Right atrium auricular region (tissue), 2 donors: Measurements from ENCODE around the gene CPED1. TPM values are rescaled to one million over a fixed set of nuclear protein-coding genes. Genes with fewer than 3 reads are reported as not detected.

Experiments
- DNase-seq: peaks from one replicate; pipeline ENCODE4 v3.0.0-alpha.2; 2019; ENCODE audit warnings: low spot score
- H3K27ac ChIP-seq, 2 donors: fragments of 200-600 bp; sonication (generic); 1 replicate in 1 of 2; 2 replicates in 1 of 2; pipeline ENCODE4 v1.5.1; 2016 to 2019
- H3K27me3 ChIP-seq, 2 donors: fragments of 200-600 bp; sonication (generic); one replicate each; pipeline versions ENCODE4 v1.5.1 to v1.6.0; 2017 to 2019
- H3K36me3 ChIP-seq: fragments of 200-600 bp; sonication (generic); one replicate; pipeline ENCODE4 v1.5.1; 2016
- H3K4me1 ChIP-seq, 2 donors: fragments of 200-600 bp; sonication (generic); one replicate each; pipeline versions ENCODE4 v1.5.1 to v1.6.0; 2017 to 2019
- H3K4me3 ChIP-seq, 2 donors: fragments of 200-600 bp; sonication (generic); 1 replicate in 1 of 2; 2 replicates in 1 of 2; pipeline ENCODE4 v1.5.1; 2017 to 2019; ENCODE audit warnings: mild to moderate bottlenecking in 1 of 2, moderate library complexity in 1 of 2
- H3K9me3 ChIP-seq, 2 donors: fragments of 200-600 bp; sonication (generic); one replicate each; pipeline ENCODE4 v1.5.1; 2019
- total RNA-seq, 2 donors: library from RNA; depleted of rRNA; stranded (reverse); fragments of >200 nt; gene quantifications; one replicate each; pipeline ENCODE4 v1.1.0, GENCODE V29; 2016
- TF ChIP-seq, protein P1 (sequence below), 2 donors: fragments of 200-600 bp; sonication (generic); IDR thresholded peaks; one replicate each; pipeline ENCODE4 v1.5.1; 2019; ENCODE audit warnings: antibody characterized with exemption in 2 of 2

The CPED1 gene
- total RNA-seq, 2 donors from 2014 or later, result 13.8 to 19.0 TPM

DNA sequence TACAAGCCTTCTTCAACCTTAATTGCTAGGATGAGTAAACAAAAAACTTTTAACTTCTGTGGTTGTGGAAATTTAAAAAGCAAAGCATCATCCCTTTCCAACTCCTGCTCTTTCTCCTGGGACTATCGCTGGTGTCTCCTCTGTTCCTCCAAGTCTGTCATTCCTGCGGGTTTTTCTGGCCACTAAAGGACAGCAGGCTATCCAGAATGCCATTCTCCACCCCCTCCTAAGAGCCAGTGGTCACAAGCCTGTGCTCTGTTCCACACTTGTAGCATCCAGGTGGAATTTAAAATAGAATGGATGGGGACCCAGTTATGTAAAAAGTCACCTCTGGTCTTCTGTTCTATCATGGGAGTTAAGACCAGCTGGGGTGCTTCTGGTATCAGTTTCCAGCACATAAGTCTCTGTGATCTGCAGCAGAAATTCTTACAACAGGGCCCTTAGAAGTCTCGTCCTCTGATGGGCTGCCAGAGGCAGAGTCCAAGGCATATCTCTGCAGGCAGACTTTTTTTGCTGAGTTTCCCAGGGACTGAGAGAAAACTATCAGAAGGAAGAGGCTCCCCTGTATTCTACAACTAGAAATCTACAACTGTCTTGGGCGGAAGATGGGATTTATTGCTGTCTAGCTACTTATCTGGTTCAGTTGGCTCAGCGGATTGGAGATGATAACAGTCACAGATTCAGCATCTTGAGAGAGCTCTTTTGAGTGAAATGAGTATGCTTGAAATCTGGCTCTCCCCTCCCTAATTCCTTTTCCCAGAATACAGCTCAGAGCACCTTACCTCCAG is 335.2 kb downstream of the CPED1 start:
- TF ChIP-seq, protein P1, sequence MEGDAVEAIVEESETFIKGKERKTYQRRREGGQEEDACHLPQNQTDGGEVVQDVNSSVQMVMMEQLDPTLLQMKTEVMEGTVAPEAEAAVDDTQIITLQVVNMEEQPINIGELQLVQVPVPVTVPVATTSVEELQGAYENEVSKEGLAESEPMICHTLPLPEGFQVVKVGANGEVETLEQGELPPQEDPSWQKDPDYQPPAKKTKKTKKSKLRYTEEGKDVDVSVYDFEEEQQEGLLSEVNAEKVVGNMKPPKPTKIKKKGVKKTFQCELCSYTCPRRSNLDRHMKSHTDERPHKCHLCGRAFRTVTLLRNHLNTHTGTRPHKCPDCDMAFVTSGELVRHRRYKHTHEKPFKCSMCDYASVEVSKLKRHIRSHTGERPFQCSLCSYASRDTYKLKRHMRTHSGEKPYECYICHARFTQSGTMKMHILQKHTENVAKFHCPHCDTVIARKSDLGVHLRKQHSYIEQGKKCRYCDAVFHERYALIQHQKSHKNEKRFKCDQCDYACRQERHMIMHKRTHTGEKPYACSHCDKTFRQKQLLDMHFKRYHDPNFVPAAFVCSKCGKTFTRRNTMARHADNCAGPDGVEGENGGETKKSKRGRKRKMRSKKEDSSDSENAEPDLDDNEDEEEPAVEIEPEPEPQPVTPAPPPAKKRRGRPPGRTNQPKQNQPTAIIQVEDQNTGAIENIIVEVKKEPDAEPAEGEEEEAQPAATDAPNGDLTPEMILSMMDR (IDR thresholded peaks at IDR 0.05), result no peak

DNA sequence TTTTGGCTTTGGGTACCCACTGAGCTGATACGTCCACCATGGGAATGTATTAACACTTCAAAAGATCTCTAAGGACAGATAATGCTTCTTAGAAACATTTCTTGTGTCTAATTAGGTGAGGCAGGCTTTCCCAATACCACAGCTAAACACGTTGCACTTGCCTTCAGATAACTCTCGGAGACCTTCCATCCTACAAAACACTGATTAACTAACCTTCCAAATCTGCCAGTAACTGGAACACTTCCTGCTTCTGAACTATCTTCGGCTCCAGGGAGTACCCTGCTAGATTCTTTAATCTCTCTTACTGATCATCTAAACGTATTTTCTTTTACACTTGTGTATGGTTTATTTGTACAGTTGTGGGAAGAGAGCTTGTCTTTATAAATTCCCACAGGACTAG is 339.2 kb downstream of the CPED1 start:
- Histone ChIP-seq H3K4me3 (no peak overlapping the region), H3K27me3 (peaks cover 14 to 33% of the 10 kb centered on the region in 2 donors), H3K36me3 (no peaks in the 10 kb centered on the region), H3K9me3 (no peaks in the 10 kb centered on the region), H3K27ac (no peak overlapping the region), H3K4me1 (peaks cover 0 to 22% of the 10 kb centered on the region in 2 donors)
- TF ChIP-seq, protein P1 (IDR thresholded peaks at IDR 0.05), result no peak
- DNase-seq, result no peak

More for the DNA sequence above, 335.2 kb downstream of the CPED1 start:
- Histone ChIP-seq H3K27me3 (peaks cover 0 to 3% of the 10 kb centered on the region in 2 donors), H3K4me1 (peaks cover 0 to 1% of the 10 kb centered on the region in 2 donors), H3K4me3 (no peak overlapping the region), H3K27ac (no peak overlapping the region), H3K36me3 (no peaks in the 10 kb centered on the region), H3K9me3 (no peaks in the 10 kb centered on the region)
- no peak for DNase-seq

DNA sequence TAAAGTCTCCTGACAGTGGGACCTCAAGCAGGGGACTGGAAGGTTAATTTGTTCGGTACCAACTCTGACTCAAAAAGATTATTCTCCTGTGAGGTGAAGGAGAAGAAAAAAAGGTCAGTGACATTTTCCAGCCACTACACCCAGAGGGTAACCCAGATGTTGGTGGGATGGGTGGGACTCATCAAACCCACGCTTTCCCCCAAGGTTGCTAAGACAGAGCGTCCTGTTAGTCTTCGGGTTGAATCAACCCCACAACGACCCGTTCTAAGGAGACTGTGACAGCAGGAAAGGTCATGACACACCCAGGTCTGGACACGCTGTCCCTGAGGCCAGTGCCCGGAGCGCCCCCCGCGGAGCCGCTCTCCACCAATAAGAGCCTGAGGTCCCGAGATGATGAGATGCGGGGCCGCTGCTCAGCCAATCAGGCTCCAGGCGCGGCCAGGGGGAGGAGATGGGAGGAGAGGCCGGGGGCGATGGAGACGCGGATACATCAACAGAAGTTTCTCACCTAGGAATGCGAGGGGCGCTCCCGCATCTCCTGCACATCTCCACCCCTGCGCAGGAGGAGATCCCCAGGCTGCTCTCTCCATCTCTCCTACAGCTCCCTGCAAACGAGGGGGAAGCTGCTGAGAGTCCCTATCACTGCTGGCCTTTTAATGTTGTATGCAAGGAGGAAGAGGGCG is 340.1 kb downstream of the CPED1 start, which contains the start of gene WNT16:
WNT16 (plus strand) TSS at position 493 of the 683 bp plus-strand sequence. CDS start 293 bp downstream, outside the sequence.
- H3K4me3 ChIP-seq, result peak within 1 kb of the TSS in 1 of 2 donors; percentile 41
- H3K27me3 ChIP-seq, result peaks cover 18 to 33% of the 10 kb centered on the region in 2 donors
- H3K27ac ChIP-seq, result no peak within 1 kb of the TSS
- H3K9me3 ChIP-seq, result no peaks in the 10 kb centered on the region
- H3K36me3 ChIP-seq, result no peaks in the 10 kb centered on the region
- no peak for DNase-seq
- peaks cover 0 to 22% of the 10 kb centered on the region in 2 donors for H3K4me1 ChIP-seq
- TF ChIP-seq, protein P1 (IDR thresholded peaks at IDR 0.05), result no peak

DNA sequence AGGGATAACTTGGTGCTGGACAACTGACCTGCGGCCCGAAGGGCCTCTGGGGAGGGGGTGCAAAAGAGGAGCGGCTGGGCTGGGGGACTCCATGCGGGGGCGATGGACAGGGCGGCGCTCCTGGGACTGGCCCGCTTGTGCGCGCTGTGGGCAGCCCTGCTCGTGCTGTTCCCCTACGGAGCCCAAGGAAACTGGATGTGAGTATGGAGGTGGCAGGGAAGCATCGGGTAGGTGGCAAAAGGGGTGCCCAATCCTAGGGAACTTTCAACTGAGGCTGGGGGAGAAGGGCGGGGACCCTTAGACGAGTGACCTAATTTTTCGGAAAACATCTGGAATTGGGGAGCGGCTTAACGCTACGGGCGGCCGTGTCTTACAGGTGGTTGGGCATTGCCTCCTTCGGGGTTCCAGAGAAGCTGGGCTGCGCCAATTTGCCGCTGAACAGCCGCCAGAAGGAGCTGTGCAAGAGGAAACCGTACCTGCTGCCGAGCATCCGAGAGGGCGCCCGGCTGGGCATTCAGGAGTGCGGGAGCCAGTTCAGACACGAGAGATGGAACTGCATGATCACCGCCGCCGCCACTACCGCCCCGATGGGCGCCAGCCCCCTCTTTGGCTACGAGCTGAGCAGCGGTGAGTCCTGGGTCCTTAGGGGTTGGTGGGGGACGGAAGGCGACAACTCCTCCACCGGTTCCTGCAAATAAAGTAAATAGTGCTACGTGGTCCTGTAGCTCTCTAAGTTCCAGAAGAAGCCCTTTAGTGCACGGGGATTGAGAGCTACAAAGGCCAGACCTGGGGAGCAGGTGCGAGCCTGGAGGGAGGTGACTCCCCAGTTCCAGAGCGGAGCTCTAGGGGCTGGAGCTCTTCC is 340.9 kb downstream of the CPED1 start:
- Histone ChIP-seq H3K36me3 (no peaks in the 10 kb centered on the region), H3K9me3 (no peaks in the 10 kb centered on the region), H3K4me1 (peaks cover 0 to 22% of the 10 kb centered on the region in 2 donors), H3K27ac (no peak overlapping the region), H3K4me3 (peak overlapping the region; percentile 22 to 41), H3K27me3 (peaks cover 18 to 33% of the 10 kb centered on the region in 2 donors)
- no peak for DNase-seq
- TF ChIP-seq, protein P1 (IDR thresholded peaks at IDR 0.05), result no peak

DNA sequence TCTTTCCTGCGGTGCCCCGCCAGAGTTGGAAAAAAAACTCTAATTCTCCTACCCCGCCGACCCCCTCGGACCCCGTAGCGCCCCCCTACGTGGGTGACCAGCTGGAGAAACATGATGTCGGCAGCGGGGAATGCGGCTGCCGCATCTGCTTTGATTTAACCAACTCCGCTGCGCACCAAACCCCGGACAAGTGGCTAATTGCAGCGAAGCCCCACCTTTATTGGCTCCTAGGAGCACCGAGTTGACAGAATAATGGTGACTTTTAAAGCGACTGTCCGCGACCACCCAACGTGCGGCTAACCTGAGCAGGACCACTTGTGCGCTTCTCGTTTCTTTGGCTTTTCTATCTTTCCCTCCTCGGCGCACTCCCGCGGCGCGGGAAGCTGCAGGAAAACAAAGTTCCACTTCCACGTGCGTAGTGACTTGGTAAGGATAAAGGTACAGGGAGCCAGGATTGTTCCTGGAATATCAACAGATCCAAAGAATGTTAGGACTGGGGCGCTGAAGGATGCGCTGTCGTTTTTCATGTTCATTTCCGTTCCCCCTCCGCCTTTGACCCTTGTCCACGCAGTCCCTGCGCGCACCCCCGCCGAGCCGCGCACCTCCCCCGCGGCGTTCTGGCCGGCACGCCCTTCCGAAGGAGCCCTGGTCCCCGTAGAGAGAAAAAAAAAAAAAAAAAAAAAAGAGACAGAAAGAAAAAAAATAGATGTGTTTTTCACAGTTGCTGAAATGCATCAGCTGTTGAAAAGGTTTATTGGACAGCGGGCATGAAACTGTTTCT is 341.7 kb downstream of the CPED1 start:
- DNase-seq, result no peak
- TF ChIP-seq, protein P1 (IDR thresholded peaks at IDR 0.05), result no peak
- Histone ChIP-seq H3K4me1 (peaks cover 0 to 22% of the 10 kb centered on the region in 2 donors), H3K27me3 (peaks cover 18 to 33% of the 10 kb centered on the region in 2 donors), H3K27ac (no peak overlapping the region), H3K9me3 (no peaks in the 10 kb centered on the region), H3K4me3 (peak overlapping the region; percentile 22 to 41), H3K36me3 (no peaks in the 10 kb centered on the region)
